Ishikawa (cell line): ENCODE data around the gene SLC7A14.

ENCODE experiments used
- CEBPB ChIP-seq: IDR thresholded peaks from 2 replicates; pipeline ENCODE4 v1.6.1; 2012
- EP300 ChIP-seq: IDR thresholded peaks from 2 replicates; pipeline ENCODE4 v1.6.1; 2012; ENCODE audit warnings: borderline replicate concordance
- MAX ChIP-seq: IDR thresholded peaks from 2 replicates; pipeline ENCODE4 v1.6.1; 2012
- NFIC ChIP-seq: IDR thresholded peaks from 2 replicates; pipeline ENCODE4 v1.6.1; 2012
- REST ChIP-seq: IDR thresholded peaks from 2 replicates; pipeline ENCODE4 v1.6.1; 2012; ENCODE audit warnings: low read depth, mild to moderate bottlenecking
- TAF1 ChIP-seq: IDR thresholded peaks from 2 replicates; pipeline ENCODE4 v1.6.1; 2012; ENCODE audit warnings: low read depth, mild to moderate bottlenecking
- USF1 ChIP-seq: IDR thresholded peaks from 2 replicates; pipeline ENCODE4 v1.6.1; 2012
- YY1 ChIP-seq: IDR thresholded peaks from 2 replicates; pipeline ENCODE4 v1.6.1; 2012; ENCODE audit warnings: low read depth

GRCh38 chr3:170469151-170470062 is 116.5 kb downstream of the SLC7A14 start:
- TF ChIP-seq YY1 (no peak), TAF1 (no peak), USF1 (no peak), EP300 (no peak), NFIC (no peak), CEBPB (no peak), MAX (no peak), REST (no peak)
